ENCODE data around the gene TUBB4A. TPM values are rescaled to one million over a fixed set of nuclear protein-coding genes. Genes with fewer than 3 reads are reported as not detected.

Gene TUBB4A
- total RNA-seq, 1 donor from 2014 or later: 0.58 TPM

DNA sequence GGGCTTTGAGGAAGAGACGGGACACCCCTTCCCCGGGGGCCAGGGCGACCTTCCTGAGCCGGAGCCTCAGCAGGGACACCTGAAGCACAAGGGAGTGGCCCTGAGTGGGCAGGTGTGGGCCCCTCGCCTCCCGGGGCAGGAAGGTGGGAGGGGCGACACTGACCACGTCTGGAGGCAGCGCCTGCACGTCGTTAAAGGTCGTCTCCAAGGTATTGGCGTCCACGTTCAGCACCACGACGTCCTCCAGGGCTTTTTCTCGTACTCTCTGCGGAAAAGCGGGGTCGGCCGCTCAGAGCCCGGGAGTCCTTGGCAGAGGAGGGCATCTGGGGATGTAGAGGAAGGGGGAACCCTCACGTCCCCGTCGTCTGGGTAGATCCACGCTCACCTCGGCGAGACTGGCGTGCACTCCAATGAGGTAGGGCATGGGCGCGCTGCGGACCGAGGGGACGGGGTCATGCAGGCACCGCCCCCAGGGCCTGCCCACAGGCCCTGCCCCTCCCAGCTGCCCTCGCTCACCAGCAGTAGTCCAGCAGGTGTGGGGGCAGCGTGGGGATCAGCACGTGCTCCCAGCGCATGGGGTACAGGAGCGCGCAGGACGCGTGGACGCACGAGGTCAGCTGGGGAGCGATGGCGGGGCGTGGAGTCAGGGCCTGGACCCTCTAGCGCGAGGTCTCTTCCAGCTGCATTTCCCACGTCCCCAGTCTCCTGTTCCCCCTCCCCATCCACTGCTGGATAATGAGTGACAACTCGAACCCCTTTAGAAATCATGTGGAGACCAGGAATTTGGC is 26.6 kb downstream of the TUBB4A start:
- ATAC-seq: peak; percentile 15
- intact Hi-C loops (cut with DNase I): no loop called here
- DNase-seq: no peak
- Histone ChIP-seq H3K27me3 (peaks cover 12% of the 10 kb centered on the region), H3K4me1 (peaks cover 5% of the 10 kb centered on the region), H3K36me3 (no peaks in the 10 kb centered on the region), H3K27ac (no peak overlapping the region), H3K4me3 (peak overlapping the region; percentile 21), H3K9me3 (no peaks in the 10 kb centered on the region)
- TF ChIP-seq, protein P1, sequence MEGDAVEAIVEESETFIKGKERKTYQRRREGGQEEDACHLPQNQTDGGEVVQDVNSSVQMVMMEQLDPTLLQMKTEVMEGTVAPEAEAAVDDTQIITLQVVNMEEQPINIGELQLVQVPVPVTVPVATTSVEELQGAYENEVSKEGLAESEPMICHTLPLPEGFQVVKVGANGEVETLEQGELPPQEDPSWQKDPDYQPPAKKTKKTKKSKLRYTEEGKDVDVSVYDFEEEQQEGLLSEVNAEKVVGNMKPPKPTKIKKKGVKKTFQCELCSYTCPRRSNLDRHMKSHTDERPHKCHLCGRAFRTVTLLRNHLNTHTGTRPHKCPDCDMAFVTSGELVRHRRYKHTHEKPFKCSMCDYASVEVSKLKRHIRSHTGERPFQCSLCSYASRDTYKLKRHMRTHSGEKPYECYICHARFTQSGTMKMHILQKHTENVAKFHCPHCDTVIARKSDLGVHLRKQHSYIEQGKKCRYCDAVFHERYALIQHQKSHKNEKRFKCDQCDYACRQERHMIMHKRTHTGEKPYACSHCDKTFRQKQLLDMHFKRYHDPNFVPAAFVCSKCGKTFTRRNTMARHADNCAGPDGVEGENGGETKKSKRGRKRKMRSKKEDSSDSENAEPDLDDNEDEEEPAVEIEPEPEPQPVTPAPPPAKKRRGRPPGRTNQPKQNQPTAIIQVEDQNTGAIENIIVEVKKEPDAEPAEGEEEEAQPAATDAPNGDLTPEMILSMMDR (IDR thresholded peaks at IDR 0.05): no peak

DNA sequence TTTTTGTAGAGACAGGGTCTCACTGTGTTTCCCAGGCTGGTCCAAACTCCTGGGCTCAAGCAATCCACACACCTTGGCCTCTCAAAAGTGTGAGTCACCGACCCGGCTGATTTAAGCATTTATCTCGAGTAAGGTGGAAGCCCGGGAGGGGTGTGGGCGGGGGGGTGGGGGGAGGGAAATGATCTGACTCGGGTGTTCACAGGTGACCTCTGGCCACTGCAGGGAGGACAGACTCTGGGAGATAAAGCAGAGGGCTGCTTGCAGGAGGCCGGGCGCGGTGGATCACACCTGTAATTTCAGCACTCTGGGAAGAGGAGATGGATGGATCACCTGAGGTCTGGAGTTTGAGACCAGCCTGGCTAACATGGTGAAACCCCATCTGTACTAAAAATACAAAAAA is 28.5 kb downstream of the TUBB4A start:
- intact Hi-C loops (cut with DNase I): no loop called here
- TF ChIP-seq, protein P1 (IDR thresholded peaks at IDR 0.05): no peak
- Histone ChIP-seq H3K36me3 (no peaks in the 10 kb centered on the region), H3K27me3 (peaks cover 12% of the 10 kb centered on the region), H3K9me3 (no peaks in the 10 kb centered on the region), H3K27ac (no peak overlapping the region), H3K4me1 (peaks cover 5% of the 10 kb centered on the region), H3K4me3 (no peak overlapping the region)
- DNase-seq (no peak), ATAC-seq (no peak)

DNA sequence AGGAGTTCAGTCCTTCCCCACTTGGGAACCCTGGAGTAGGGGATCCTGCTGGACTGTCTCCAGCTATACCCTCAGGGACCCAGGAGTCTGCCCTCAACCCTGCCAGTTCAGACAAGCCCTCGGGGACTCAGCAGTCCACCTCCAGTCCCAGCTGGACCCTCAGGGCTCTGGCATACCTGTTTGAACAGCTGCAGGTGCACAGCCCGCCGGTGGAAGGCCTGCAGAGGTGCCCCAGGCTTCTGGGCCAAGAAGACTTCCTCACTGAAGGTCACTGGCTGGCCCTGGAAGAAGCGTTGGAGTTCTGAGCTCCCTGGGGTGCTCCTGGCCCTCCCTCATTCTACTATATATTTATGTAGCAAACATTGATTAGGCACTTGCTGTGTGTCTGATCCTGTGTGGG is 29.4 kb downstream of the TUBB4A start:
- intact Hi-C loops (cut with DNase I): no loop called here

DNA sequence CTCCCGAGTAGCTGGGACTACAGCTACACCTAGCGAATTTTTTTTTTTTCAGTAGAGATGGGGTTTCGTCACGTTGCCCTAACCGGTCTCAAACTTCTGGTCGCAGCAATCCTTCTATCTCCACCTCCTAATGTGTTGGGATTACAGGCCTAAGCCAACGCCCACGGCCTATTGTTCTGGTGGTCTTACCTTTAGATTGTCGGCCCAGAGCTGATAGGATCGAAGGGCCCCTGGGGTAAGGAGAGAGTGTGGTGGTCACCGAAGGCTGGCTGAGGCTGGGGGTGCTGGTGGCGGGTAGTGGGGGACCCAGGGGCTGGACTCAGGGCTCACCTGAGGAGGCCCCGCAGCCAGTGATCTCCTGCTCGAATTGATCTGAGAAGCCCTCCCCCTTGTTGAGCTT is 31.0 kb downstream of the TUBB4A start:
- Histone ChIP-seq H3K4me3 (no peak overlapping the region), H3K4me1 (peaks cover 5% of the 10 kb centered on the region), H3K36me3 (no peaks in the 10 kb centered on the region), H3K9me3 (no peaks in the 10 kb centered on the region), H3K27ac (no peak overlapping the region), H3K27me3 (peaks cover 4% of the 10 kb centered on the region)
- intact Hi-C loops (cut with DNase I): no loop called here
- no peak for ATAC-seq
- TF ChIP-seq, protein P1 (IDR thresholded peaks at IDR 0.05): no peak
- DNase-seq: no peak

More for the DNA sequence above, 29.4 kb downstream of the TUBB4A start:
- Histone ChIP-seq H3K9me3 (no peaks in the 10 kb centered on the region), H3K27me3 (peaks cover 12% of the 10 kb centered on the region), H3K4me3 (no peak overlapping the region), H3K27ac (no peak overlapping the region), H3K36me3 (no peaks in the 10 kb centered on the region), H3K4me1 (peaks cover 5% of the 10 kb centered on the region)
- TF ChIP-seq, protein P1 (IDR thresholded peaks at IDR 0.05): no peak
- ATAC-seq (no peak), DNase-seq (no peak)

DNA sequence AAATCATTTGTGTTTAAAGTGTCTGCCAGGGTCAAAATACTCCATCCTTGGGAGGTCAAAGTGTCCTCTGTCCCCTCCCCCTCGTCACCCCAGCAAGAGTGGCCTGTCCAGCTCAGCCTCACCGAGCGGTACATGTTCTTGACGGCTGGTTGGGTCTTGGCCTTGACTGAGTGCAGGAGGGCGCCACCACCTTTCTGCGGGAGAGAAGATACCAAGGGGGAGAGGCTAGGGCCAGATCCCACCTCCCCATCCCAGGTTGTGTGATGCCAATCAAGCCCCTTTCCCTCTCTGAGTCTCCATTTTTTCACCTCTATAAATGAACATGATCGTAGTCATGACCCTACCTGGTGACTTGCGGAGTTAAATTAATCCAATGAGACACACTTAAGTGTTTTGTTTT is 31.9 kb downstream of the TUBB4A start:
- Histone ChIP-seq H3K36me3 (no peaks in the 10 kb centered on the region), H3K27ac (no peak overlapping the region), H3K9me3 (no peaks in the 10 kb centered on the region), H3K4me1 (no peaks in the 10 kb centered on the region), H3K4me3 (no peak overlapping the region), H3K27me3 (no peaks in the 10 kb centered on the region)
- no peak for DNase-seq
- ATAC-seq: no peak
- intact Hi-C loops (cut with DNase I): no loop called here
- TF ChIP-seq, protein P1 (IDR thresholded peaks at IDR 0.05): no peak

All from upper lobe of right lung (tissue), 1 donor.